Dedifferentiated amniotic fluid mesenchymal stem cell (primary cell): ENCODE results near the gene CBX6.
"Not testable (repeated sequence)": the region's sequence is repeated elsewhere in the genome, so short reads cannot be mapped to it uniquely, and the experiment has no call there.

Experiments
- DNase-seq: peaks from one replicate; pipeline ENCODE4 v3.0.0-alpha.2; 2016; ENCODE audit errors: extremely low spot score

Gene CBX6

DNA sequence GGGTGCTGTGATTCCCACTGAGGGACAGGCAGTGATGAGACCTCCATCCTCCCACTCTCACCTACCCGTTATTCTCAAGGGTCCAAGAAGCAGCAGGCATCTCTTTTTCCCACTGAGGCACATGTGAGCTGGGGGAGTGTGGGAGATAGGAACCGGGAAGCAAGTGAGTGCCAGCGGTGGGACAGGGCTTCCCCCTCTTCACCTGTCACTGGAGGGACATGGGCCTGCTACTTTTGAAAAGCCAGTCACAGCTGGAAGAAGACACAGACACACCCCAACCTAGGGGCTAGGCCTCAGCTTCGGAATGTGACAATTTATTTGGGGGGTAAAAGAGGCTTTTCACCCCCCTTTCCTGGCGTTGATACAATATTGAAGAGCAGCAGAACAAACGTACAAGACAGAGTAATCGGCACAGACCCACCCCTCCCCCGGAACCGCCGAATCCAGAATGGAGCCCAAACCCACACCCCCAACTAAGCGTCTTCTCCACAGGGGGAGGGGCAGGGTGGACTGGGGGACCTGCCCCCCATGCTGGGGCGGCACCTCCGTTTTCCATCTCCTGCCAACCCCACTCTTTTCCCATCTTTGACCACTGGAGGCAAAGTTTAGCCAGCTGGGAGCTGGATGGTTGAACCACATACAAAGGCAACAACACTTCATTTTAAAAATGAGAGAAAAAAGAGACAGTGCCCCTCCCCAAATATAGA, 10.7 kb downstream of the CBX6 start:
- no peak for DNase-seq

GRCh38 chr22:38860283-38861169, 11.5 kb downstream of the CBX6 start:
- DNase-seq = no peak

DNA sequence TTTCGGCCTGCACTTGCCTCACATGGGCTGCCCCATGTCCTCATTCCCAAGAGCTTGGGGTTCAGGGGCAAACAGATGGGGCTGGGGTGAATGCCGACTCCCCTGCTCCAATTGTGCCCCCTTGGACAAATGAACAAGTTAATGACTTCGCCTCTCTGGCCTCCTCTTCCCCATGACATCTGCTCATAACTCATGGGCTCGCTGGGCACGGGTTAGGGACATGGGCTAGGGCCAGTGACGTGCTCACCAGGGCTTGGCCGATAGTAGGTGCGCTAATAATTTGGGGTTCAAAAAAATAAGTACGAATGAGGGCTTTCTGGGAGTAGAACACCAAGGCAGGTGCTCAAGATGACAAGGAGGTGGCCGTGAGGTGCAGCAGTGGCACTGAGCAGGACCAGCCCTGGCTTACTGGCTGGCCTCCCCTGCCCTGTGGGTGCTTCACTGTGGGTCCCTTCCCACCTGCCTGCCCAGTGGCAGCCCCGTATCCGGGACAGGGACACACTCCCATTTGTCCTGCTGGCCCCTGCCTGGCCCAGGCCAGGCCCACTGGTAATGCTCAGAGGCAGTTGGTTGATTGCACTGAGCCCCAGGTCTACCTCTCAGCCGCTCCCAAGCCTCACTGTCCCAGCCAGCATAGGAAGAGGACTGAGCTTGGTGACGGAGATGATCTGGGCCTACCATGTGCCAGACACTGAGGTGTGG, 12.3 kb downstream of the CBX6 start:
- DNase-seq = no peak

DNA sequence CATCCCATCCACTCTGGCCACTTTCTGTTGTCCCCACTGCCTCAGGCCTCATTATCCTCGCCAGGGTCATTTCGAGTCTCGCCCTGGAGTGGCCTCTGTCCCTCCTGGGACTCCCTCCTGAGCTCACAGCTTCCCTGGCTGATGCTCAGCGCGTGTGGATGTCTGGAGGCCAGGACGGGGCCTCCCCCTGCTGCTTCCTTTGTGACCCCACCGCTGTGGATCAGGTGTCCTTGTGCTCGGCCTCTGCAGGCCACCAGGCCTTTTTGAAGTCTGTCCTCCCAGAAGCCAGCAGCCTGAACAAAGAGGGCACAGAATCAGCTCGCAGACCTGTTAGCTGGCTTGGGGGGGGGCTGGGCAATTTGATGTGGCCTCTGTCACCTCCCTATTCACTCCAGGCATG, 13.5 kb downstream of the CBX6 start:
- DNase-seq = no peak

DNA sequence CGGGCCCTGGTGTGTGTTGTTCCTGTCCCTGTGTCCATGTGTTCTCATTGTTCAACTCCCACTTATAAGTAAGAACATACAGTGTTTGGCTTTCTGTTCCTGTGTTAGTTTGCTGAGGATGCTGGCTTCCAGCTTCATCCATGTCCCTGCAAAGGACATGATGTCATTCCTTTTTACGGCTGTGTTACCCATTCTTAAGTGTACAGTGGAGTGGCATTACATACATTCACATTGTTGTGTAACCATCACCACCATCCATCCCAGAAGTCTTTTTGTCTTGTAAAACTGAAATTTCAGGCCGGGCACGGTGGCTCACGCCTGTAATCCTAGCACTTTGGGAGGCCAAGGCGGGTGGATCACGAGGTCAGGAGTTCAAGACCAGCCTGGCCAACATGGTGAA, 17.5 kb downstream of the CBX6 start:
- DNase-seq = not testable (repeated sequence)

- DNase-seq = not testable (repeated sequence)
Measured at GRCh38 chr22:38853883-38854282, 18.1 kb downstream of the CBX6 start.

DNA sequence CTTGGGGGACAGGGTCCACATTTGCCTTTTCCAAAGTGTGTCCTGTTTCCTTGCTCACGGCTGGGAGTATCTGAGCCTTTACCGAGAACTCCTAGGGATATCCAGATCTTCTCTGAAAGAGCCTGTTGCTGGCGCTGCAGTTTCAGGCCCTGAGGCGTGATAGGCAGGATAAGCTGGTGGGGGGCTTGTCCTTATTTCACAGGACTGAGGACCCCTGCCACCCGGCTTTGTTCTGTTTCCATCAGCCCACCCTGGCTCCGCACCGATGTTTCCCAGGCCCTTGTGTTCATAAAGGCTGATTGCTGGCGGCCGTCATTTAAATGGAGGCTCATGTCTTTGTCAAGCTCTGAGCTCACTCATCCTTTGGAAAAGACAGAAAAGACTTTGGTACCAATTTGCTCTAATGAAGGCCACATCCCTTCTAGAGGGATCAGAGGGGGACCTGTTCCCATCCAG, 18.8 kb downstream of the CBX6 start:
- DNase-seq = no peak

DNA sequence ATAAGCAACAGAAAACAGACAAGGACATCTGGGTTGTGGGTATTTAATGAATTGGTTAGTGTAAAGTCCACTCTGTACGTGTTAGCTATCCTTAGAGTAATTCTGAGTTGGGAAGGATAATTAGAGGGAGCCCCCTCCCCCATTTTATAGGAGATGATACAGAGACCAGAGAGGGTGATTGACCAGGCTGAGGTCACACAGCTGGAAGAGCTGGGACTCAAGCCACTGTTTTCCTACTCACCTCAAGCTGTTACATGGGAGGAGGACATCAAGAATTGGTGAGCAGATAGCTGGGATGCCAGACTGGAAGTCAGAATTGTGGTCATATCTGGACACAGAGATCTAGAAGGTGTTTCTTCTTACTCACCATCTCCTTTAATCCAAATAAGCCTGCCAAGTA, 19.5 kb downstream of the CBX6 start:
- DNase-seq = no peak

GRCh38 chr22:38850941-38851849, 20.8 kb downstream of the CBX6 start:
- no peak for DNase-seq

GRCh38 chr22:38850399-38850798, 21.6 kb downstream of the CBX6 start:
- DNase-seq = no peak

DNA sequence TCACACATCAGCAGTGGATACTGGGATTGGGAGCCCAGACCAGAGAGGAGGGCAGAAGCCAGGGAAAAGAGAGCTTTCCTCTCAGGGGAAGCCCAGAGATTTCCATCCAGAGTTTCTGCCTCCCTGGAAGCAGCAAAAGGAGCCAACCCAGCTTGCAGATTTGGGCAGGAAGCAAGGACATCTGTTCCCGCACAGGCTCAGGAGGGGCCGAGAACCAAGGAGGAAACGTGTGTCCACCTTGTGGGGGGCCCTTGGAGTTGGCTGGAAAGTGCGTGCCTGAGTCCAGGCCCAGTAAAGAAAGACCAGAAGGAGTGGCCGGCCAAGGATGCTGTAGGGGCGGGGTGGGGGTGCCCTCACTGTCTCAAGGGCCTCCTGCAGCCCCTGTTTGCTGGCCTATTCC, 22.2 kb downstream of the CBX6 start:
- DNase-seq = no peak

DNA sequence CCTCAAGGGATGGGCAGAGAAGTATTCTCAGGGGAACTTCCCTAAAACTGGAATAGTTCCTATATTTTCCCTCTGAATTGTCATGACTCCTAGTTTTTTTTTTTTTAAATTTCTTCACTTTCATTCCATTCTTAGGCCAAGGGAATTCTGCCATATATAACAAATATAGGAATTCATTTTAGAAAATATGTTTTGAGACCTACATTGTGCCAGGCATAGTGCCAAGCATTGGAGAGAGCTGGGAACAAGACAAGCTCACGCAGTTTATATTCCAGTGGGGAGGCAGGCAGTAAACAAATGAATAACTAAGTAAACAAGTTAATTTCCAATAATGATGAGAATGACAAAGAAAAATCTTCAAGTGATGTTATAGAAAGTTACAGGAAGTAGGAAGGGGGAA, 25.6 kb downstream of the CBX6 start:
- DNase-seq = no peak

- no peak for DNase-seq
Measured at GRCh38 chr22:38845004-38845740, 26.8 kb downstream of the CBX6 start.

DNA sequence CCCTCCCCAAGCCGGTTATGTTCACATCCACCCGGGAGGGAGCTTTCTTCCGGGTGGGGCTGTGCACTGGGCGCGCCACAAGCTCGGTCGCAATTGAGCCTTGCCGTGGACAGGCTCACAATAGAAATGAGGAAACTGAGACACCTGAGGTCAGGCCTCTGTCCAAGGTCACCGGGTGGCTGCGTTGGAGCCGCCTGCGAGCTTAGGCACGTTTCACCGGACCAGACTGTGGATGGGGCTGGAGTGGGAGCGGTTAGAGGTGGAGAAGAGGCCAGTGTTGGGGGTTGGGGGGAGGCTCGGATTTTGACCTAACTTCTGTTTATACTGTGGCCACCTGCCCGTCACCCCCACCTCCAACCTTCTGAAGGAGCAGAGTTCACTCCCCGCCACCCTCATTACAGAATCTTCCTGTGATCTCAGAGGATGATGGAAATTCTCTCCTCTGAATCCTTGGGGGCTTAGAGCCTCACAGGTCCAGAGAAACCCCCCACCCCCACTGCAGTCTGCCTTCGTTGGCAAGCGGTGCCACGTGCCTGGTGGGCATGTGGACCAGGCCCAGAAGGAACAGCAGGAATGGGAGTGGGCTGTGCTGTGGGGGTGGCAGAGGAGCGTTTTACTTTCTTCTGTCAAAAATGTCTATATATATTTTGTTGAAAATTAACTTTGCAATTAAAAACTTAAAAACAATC, 27.6 kb downstream of the CBX6 start:
- DNase-seq = no peak

- DNase-seq = no peak
Measured at GRCh38 chr22:38843657-38844314, 28.2 kb downstream of the CBX6 start, which contains the start of gene NPTXR. Gene NPTXR, minus strand, starts transcription at chr22:38844028.

DNA sequence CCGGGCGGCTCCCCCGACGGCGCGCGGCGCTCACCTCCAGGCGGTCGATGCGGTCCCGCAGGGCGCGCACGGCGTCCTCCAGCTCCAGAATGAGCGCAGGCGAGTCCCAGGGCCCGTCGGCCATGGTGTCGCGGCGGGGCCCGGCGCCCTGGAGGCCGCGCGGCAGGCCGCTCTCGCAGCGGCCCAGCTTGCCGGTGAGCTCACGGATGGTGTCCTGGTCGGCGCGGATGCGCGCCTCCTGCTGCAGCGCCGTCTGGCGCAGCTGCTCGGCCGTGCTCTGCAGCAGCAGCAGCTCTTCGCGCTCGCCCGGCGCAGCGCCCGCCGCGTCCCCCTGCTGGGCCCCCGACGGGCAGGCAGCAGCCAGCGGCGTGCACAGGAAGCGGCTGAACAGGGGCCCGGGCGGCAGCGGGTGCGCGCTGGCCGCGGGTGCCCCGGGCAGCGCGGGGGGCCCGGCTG, 28.8 kb downstream of the CBX6 start:
- DNase-seq = peak; percentile 36

DNA sequence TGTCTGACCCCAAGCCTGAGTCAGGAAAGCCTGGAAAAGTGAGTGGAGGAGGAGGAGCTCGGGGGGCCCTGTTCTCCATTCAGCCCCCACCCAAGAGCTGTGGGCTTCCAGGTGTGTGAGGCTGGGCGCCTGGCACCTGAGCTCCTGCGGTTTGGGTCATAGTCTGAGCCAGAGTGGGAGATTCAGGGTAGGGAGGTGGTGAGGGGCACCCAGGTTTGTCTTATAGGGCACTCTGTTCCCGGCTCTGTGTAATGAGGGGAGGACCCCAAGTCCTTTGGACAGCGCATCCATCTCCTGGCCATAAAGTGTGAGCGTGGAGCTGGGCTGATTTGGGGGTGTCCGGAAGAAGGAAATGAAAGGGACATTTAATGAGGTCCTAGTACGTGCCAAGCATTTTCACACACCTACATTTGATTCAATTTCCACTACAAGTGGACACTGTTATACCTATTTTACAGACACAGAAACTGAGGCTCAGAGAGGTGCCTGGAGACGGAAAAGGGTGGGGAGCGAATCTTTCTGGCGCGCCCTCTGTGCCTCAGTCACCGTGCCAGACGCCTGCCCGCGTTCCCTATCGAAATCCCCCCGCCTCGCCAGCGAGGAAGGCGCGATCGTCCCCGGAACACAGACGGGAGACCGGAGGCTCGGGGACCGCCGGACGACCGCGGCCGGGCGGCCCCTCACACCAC, 29.4 kb downstream of the CBX6 start:
- no peak for DNase-seq

DNA sequence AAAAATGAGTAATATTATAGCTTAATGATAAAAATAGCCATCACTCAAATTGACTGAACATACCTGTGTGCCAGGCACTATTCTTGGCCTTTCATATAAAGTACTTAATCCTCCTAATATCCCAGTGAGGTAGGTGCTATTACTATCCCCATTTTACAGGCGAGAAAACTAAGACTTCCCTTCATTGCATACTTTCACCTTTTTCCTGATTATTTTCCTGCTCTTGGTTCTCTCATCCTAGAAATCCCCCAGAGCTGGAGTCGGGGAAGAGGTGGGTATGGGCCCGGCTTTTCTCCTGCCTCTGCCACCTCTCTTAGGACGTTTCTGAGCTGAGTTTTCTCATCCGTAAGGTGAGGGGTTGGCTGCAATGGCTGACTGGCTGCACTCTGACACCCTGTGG, 30.4 kb downstream of the CBX6 start:
- no peak for DNase-seq

DNA sequence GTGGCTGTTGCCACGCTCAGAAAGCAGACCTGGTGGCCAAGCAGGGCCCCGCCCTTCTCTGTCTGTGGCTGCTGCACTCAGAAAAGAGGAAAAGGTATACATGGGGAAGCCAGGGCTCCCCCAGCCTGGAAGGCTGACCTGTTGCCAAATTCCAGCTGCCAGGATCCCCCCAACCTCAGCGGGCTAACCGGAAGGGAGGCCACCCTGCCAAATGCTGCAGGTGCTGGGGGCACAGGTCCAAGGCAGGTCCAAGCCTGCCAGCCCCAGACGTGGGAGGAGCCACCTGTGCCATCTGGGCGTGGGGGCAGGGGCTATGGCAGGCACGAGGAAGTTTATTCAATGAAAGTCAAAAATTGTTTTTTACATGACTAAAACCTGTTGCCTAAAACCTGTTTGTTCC, 30.8 kb downstream of the CBX6 start:
- no peak for DNase-seq
